GM10266 (cell line): ENCODE results near the gene WSCD1.

Source experiments
- DNase-seq: peaks from one replicate; pipeline ENCODE4 v3.0.0; 2012; ENCODE audit errors: extremely low spot score
- TF ChIP-seq, protein P1 (sequence below): IDR thresholded peaks from 2 replicates; pipeline ENCODE4 v1.5.1; 2012; ENCODE audit warnings: mild to moderate bottlenecking, low read depth; ENCODE audit not compliant: control insufficient read depth, insufficient read depth; ENCODE audit errors: missing control alignments

The WSCD1 gene

DNA sequence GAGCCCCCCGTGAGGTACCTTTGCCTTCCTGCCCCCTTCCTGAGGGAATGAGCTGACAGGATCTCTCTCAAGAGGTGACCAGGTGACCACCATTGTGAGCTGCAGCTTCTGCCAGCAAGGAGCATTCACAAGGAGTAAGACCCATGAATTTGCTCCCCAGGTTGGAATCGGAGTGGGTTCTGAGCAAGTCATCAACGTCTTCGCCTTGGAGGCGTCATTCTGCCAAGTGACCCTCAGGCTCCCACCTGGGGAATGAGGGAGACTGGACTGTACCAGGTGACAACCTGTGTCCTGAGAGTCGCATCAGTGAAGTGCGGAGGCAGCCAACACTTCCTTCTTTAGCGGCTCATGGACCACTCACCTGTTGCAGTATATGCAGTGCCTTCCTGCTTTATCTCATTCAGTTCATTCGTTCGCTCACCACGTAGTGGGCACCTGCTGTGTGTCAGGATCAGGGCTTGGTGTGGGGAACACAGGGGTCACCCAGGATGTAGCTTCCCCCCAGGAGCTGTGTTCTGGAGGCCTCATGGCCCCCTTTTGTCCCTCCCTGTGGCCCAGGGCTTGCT is 22.8 kb downstream of the WSCD1 start:
- TF ChIP-seq, protein P1, sequence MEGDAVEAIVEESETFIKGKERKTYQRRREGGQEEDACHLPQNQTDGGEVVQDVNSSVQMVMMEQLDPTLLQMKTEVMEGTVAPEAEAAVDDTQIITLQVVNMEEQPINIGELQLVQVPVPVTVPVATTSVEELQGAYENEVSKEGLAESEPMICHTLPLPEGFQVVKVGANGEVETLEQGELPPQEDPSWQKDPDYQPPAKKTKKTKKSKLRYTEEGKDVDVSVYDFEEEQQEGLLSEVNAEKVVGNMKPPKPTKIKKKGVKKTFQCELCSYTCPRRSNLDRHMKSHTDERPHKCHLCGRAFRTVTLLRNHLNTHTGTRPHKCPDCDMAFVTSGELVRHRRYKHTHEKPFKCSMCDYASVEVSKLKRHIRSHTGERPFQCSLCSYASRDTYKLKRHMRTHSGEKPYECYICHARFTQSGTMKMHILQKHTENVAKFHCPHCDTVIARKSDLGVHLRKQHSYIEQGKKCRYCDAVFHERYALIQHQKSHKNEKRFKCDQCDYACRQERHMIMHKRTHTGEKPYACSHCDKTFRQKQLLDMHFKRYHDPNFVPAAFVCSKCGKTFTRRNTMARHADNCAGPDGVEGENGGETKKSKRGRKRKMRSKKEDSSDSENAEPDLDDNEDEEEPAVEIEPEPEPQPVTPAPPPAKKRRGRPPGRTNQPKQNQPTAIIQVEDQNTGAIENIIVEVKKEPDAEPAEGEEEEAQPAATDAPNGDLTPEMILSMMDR: no peak
- DNase-seq: no peak

DNA sequence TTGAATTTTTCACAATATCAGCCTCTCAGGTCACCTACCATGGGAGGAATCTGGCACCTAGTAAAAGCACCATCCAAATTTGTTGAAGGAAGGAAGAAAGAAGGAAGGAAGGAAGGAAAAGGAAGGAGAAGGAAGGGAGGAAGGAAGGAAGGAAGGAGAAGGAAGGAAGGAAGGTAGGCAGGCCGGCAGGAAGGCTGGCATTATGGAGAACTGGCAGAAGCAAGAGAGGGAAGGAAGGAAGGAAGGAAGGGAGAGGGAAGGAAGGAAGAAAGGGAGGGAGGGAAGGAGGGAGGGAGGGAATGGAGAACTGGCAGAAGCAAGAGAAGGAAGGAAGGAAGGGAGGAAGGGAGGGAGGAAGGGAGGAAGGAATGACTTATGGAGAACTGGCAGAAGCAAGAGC is 24.3 kb downstream of the WSCD1 start:
- TF ChIP-seq, protein P1: no peak
- DNase-seq: no peak

DNA sequence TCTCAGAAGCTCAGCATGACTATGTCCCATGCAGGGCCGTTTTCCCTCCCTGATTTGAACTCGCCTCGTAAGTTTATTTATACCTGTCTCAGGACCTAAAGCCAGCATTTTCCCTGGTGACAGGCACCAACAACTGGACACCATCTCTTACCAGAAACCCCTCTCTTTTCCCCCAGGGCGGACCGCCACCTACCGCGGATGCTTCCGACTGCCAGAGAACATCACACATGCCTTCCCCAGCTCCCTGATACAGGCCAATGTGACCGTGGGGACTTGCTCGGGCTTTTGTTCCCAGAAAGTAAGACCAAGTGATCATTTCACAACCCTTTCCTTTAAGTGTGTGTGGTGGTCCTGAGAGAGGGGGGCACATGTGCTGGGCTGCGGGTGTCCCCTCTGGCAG is 24.7 kb downstream of the WSCD1 start:
- DNase-seq: no peak
- TF ChIP-seq, protein P1: no peak

DNA sequence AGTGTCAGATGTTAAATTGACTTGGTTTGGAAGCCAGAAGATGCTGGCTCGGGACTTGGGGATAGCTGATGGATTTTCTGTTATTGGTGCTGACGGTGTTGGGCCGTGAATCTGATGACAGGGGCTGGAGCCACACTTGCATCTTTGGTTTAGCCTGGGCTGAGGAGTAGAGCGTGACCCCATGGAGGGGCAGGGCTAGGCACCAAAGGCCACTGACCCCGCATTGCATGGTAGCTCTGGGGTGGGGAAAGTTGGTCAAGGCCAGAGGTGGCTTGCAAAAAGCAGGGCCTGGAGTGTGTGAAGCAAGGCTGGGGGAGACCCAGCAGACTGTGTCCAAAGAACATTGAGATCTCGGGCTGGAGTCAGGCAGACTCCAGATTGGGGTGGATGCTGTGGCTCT is 25.3 kb downstream of the WSCD1 start:
- TF ChIP-seq, protein P1: no peak

DNA sequence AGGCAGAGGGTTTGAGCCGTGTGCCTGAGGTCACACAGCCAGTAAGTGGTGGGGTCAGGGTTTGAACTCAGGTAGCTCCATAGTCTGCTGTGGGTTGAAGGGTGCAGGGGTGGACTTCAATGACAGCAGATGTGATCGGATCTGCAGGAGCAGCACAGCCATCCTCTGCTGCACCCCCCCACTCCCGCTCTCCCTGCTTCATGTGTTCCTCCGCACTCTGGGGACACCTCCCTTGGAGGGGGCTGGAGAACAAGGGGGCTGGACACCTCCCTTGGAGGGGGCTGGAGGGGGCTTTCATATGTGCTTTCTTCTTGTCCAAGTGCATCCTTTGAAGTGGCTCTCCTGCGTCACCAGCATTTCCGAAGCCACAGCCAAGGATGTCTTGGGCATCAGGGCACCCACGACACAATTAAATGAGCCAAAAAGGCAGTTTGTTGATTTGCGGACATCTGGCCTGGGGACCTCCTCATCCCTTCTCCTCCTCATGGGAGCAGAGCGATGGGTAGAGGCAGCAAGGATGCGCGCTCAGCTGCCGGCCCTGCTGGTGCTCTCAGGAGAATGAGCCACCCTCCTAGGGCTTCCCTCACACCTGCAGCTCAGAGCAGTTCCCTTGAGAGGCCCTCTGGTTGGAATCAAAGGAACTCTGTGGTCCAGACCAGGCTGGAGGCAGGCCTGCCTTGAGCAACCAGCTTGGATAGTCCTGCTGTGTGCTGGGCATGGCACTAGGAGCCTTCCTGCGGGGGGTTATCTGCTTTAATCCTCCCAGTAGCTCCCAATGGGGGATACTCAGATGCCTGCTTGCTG is 26.2 kb downstream of the WSCD1 start:
- no peak for DNase-seq

More for the DNA sequence above, 25.3 kb downstream of the WSCD1 start:
- no peak for DNase-seq

DNA sequence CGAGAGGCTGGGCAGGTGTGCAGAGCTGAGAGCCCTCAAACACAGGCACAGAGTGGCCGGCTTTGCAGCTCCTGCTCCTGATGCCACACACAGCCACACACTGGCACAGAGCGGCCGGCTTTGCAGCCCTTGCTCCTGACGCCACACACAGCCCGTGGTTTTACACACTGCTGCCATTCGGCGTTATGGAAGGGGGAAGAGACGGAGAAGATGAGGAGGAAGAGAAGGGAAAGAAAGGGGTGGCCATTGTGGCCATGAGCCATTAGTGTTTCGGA is 26.8 kb downstream of the WSCD1 start:
- TF ChIP-seq, protein P1: no peak
- no peak for DNase-seq

More for the DNA sequence above, 26.2 kb downstream of the WSCD1 start:
- TF ChIP-seq, protein P1: no peak
